GM21576 (cell line): ENCODE data around the gene ITGB1BP2.
"Not testable (repeated sequence)": the region's sequence is repeated elsewhere in the genome, so short reads cannot be mapped to it uniquely, and the experiment has no call there.

ENCODE experiments used
- ATAC-seq: cut with Tn5 transposase; IDR thresholded peaks from one replicate; pipeline ENCODE4 v1.9.1; 2021; ENCODE audit warnings: mild to moderate bottlenecking, moderate library complexity; ENCODE audit not compliant: unreplicated experiment

ITGB1BP2 gene

DNA sequence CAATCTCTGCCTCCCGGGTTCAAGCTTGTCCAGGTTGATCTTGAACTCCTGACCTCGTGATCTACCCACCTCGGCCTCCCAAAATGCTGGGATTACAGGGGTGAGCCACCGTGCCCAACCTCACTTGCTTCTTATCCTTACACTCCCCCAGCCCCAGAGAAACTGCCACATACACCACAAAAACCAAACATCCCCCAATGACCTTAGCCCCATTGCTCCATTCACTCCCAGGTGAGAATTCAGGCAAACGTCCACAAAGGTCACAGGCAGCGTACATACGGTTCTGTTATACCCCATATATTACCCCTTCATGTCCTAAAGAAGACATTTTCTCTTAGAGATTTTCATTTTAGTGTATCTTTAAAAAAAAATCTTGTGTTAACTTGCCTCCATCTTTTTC is 1.1 kb upstream of the ITGB1BP2 start:
- ATAC-seq, result not testable (repeated sequence)

DNA sequence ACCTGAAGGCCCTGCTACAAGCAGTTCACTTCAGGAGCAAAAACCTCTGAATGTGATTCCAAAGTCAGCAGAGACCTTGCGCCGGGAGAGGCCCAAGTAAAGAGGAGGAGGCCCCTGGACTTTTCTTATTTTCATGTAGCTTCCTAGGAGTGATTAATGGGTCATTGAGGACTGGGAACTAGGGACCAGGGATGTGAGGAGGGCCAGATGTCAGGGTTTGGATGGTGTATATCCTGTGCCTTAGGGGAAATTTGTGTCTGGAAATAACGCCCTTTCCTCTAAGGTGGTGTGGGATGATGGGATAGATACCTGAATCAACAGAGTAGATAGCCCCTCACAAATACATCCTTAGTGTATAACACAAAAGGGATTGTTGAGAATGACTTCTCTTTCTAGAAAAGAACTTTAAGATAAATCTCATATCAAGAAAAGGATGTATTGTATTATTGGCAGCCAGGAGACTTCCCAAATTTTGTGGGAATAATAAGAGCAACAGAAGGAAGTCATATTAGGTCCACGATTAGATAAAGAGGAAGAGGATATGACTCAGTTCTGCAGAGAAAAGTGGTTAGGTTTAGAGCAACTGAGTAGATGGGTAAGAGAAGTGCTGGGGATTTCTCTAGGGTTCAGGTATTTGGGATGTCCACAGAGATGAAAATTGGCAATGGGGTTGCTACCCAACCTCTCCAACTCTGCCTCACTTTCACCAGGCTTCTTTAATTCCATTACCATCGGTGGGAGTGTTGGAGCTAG is 1.1 kb downstream of the ITGB1BP2 start:
- no peak for ATAC-seq

DNA sequence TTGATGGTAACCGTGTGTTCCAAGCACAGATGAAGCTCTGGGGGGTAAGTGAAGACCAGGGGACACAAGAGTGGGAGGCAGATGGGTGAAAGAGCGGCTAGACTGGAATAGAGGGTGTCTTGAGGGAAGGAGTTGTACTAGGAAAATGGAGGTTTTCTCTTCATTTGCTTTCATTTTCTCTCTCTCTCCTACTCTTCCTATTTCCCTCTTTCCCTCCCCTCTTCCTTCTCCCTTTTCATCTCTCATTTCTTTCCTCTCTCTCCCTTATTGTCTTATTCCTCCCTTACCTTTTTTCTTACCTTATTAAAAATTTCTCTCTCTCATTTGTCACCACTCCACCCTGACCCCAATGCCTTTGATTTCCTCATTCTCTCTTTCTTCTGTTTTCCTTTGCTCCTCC is 3.0 kb downstream of the ITGB1BP2 start:
- no peak for ATAC-seq

DNA sequence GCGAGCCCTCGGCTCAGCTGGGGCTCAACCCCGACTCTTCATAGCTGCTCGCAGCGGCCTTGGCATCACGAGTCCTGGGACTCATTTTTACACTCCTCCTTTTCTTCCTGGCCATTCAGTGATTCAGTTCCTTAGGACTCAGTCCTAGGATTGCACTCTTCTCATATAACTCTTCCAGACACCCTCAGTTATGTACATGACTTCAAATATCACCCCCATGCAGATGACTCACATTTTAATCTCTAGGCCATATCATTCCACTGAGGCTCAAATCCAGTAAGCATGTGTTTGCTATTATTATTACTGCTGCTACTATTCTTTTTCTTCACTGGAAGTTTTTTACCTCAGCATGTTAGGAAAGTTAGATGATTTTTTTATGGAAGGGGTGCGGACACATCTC is 14.4 kb downstream of the ITGB1BP2 start:
- ATAC-seq, result no peak

DNA sequence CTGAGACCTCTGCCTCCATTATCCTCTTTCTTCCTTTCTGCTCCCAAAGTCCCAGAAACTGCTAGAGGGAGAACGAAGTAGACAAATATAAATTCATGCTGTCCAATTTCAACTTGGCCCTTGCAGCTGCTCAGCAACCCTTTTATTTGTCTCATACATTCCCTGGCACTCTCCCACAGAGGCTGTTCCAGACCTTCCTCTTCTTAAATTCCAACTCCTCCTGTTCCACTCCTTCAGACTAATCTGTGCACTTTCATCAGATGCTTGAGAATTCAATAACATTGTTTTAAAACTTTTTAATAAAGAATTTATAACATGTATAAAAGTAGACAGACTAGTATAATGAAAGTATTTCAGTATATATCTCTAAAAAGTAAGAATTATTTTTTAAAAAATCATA is 15.4 kb downstream of the ITGB1BP2 start:
- not testable (repeated sequence) for ATAC-seq

DNA sequence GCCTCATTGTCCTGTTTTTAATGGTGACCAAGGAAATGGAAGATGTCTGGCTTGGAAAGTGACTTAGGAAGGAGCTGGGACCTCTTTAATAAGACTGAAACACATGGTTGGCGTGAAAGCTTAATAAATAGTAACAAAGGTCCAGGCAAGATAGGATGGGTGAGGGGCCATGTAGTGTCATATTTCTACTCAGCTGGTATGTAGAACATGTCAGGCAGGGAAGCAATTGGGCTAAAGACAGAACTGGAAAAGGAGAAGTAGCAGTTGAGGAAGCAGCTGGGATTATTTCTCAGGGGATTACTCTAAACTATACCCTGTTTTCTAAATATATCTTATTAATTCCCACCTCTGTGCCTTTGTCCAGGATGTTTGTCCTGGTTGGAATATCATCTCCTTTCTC is 18.6 kb downstream of the ITGB1BP2 start:
- no peak for ATAC-seq

DNA sequence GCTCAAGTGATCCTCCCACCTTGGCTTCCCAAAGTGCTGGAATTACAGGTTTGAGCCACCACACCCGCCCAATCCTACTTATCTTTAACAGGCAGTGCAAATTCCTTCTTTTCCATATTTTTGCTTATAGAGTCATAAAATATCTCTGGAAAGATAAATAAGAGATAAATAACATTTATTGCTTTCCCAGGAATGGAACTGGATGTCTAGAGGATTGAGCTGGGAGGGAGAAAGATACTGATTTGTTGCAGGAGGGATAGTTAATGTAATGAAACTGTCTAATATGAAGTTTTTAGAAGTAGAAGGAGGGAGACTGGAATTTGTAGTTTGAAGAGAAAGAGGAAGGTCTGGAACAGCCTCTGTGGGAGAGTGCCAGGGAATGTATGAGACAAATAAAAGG is 20.2 kb downstream of the ITGB1BP2 start:
- no peak for ATAC-seq

DNA sequence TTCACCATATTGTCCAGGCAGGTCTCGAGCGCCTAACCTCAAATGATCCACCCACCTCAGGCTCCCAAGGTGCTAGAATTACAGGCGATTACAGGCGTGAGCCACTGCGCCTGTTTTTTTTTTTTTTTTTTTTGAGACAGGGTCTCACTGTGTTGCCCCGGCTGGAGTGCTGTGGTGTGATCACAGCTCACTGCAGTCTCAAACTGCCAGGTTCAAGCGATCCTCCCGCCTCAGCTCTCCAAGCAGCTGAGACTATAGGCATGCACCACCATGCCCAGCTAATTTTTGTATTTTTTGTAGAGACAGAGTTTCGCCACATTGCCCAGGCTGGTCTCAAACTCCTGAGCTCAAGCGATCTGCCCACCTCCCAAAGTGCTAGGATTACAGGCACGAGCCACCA is 22.9 kb downstream of the ITGB1BP2 start:
- not testable (repeated sequence) for ATAC-seq

DNA sequence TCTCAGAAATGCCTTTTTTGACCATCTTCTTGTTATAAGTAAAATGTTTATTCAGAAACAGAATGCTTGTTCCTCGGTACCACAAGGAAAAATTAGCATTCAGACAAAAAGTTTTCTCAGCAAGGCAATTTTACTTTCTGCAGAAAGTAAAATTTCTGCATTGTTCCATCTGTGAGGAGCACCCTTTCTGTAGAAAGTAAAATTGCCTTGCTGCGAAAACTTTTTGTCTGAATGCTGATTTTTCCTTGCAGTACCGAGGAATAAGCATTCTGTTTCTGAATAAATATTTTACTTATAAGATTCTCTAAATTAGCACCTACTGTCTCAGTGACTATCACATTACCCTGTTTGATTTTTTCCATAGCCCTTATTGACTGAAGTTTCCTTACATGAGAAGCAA is 24.8 kb downstream of the ITGB1BP2 start:
- no peak for ATAC-seq

DNA sequence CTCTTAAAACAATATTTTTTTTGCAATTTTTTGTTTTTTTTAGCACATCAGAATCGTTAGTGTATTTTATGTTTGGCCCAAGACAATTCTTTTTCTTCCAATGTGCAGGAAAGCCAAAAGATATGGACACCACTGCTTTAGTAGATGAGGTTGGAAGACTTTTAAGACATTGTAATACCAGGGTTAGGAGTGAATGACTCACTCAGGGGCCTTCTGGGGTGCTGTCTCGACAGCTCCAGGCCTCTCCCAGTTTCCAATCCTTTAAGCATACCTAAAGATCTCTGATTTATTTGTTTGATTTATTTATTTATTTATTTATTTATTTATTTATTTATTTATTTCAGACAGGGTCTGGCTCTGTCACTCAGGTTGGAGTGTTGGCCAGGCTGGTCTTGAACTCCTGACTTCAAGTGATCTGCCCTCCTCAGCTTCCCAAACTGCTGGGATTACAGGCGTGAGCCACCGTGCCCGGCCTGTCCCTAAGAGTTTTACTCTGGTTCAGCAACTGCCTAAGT is 47.7 kb downstream of the ITGB1BP2 start:
- not testable (repeated sequence) for ATAC-seq

DNA sequence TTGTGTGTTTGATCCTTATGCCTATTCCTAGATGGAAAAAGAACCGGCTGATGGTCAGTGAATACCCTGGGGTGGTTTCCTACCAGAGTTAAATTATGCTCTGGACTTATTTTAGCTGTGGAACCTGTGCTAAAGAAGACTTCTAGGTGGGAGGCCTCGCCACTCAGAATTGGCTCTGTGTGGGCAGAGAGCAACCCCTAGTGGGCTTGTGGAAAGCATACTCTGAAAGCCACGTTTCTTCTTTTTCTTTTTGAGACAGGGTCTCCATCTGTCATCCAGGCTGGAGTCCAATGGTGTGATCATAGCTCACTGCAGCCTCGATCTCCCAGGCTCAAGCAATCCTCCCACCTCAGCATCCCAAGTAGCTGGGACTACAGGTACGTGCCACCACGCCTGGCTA is 48.3 kb downstream of the ITGB1BP2 start:
- not testable (repeated sequence) for ATAC-seq

DNA sequence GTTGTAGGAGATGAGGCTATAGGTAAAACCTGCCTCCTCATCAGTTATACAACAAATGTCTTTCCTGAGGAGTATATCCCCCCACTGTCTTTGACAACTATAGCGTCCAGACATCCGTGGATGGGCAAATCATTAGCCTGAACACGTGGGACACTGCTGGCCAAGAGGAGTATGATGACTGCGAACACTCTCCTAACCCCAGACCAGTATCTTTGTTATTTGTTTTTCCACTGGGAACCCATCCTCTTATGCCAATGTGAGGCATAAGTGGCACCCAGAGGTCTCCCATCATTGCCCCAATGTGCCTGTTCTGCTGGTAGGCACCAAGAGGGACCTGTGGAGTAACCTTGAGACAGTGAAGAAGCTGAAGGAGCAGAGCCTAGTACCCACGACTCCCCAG is 50.9 kb downstream of the ITGB1BP2 start:
- not testable (repeated sequence) for ATAC-seq
